RWPE2 (cell line): ENCODE results near the gene FCAR.
"Not testable (repeated sequence)": the region's sequence is repeated elsewhere in the genome, so short reads cannot be mapped to it uniquely, and the experiment has no call there.

ENCODE experiments used
- ATAC-seq: fragments of 200-7000 bp; cut with Tn5 transposase; 3 replicates; pipeline ENCODE4 v1.9.1; 2021; ENCODE audit warnings: low read depth
- DNase-seq: peaks from one replicate; pipeline ENCODE4 v3.0.0-alpha.2; 2020; ENCODE audit warnings: low spot score
- H3K27ac ChIP-seq: fragments of 450-650 bp; 2 replicates; pipeline ENCODE4 v1.5.1; 2017; ENCODE audit warnings: mild to moderate bottlenecking; ENCODE audit not compliant: poor library complexity, severe bottlenecking
- H3K27me3 ChIP-seq: fragments of 250-450 bp; sonication (Bioruptor Pico); 2 replicates; pipeline ENCODE4 v1.5.1; 2021; ENCODE audit warnings: mild to moderate bottlenecking, moderate library complexity; ENCODE audit not compliant: insufficient read depth, poor library complexity, severe bottlenecking
- H3K36me3 ChIP-seq: fragments of 250-450 bp; sonication (Bioruptor Pico); 2 replicates; pipeline ENCODE4 v1.5.1; 2020; ENCODE audit warnings: low read depth, mild to moderate bottlenecking, moderate library complexity
- H3K4me1 ChIP-seq: fragments of 250-450 bp; sonication (Bioruptor Pico); 2 replicates; pipeline ENCODE4 v1.5.1; 2021; ENCODE audit warnings: mild to moderate bottlenecking, moderate library complexity; ENCODE audit not compliant: insufficient read depth, poor library complexity, severe bottlenecking
- H3K4me3 ChIP-seq: fragments of 250-450 bp; sonication (Bioruptor Pico); 2 replicates; pipeline ENCODE4 v1.5.1; 2021; ENCODE audit warnings: mild to moderate bottlenecking, moderate library complexity; ENCODE audit not compliant: severe bottlenecking
- H3K9me3 ChIP-seq: fragments of 250-450 bp; sonication (Bioruptor Pico); 2 replicates; pipeline ENCODE4 v1.5.1; 2021; ENCODE audit warnings: mild to moderate bottlenecking, moderate library complexity; ENCODE audit not compliant: severe bottlenecking
- CTCF ChIP-seq: fragments of 450-650 bp; IDR thresholded peaks from one replicate; pipeline ENCODE4 v1.5.1; 2017; ENCODE audit warnings: mild to moderate bottlenecking, moderate library complexity; ENCODE audit not compliant: poor library complexity, severe bottlenecking

The FCAR gene

DNA sequence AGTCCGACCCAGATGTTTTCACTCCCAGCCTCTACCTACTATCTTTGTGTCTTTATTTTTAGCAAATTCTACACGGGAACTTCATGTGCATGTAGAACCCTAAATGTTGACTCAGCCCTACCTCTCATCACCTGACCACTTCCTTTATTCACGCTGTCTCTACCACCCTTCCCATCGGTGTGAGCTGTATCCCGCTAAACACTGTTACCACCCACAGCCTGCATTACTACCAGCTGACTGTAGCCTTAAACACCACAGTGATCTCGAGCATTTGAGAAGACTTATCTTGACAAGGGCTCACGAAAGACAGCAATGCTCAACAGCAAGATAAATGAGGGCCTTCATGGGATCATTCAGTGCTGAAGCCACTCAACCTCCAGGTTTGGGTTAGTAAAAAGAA is 47.0 kb downstream of the FCAR start:
- no peak overlapping the region for H3K27ac ChIP-seq
- TF ChIP-seq CTCF: no peak
- no peak for DNase-seq
- H3K4me1 ChIP-seq: no peaks in the 10 kb centered on the region
- H3K4me3 ChIP-seq: no peak overlapping the region
- no peak for ATAC-seq
- H3K9me3 ChIP-seq: no peaks in the 10 kb centered on the region
- H3K27me3 ChIP-seq: no peaks in the 10 kb centered on the region
- H3K36me3 ChIP-seq: no peaks in the 10 kb centered on the region

DNA sequence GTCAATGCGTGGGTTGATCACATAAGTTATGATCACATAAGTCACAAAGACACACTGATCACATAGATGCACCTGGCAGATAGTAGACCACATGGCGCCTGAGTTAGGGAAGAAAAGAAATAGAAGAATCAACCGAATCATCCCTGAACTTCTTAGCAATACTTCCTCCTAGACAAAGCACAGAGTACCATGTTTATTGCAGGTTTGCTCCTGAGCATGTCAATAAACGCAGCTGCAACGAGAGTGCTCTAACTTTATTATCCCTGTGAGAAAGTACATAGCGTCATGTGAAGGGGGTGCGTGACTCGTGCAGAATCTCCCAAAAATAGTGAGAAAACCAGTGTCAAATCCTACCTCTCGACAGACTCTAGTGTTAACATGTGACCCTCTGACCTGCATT is 49.2 kb downstream of the FCAR start:
- no peak for DNase-seq
- Histone ChIP-seq H3K9me3 (peaks cover 4% of the 10 kb centered on the region), H3K27me3 (no peaks in the 10 kb centered on the region), H3K36me3 (no peaks in the 10 kb centered on the region), H3K4me1 (no peaks in the 10 kb centered on the region), H3K4me3 (no peak overlapping the region), H3K27ac (no peak overlapping the region)
- TF ChIP-seq CTCF: no peak
- ATAC-seq: no peak

- no peaks in the 10 kb centered on the region for H3K27me3 ChIP-seq
Observed at GRCh38 chr19:54928299-54928698, 54.3 kb downstream of the FCAR start.

GRCh38 chr19:54937926-54938325 is 63.9 kb downstream of the FCAR start:
- no peak overlapping the region for H3K27ac ChIP-seq
- ATAC-seq (no peak), DNase-seq (no peak)

More at GRCh38 chr19:54928299-54928698, 54.3 kb downstream of the FCAR start:
- DNase-seq: no peak
- Histone ChIP-seq H3K36me3 (no peaks in the 10 kb centered on the region), H3K4me3 (no peak overlapping the region), H3K4me1 (no peaks in the 10 kb centered on the region), H3K27ac (no peak overlapping the region), H3K9me3 (peaks cover 9% of the 10 kb centered on the region)
- no peak for TF ChIP-seq CTCF
- ATAC-seq: no peak

DNA sequence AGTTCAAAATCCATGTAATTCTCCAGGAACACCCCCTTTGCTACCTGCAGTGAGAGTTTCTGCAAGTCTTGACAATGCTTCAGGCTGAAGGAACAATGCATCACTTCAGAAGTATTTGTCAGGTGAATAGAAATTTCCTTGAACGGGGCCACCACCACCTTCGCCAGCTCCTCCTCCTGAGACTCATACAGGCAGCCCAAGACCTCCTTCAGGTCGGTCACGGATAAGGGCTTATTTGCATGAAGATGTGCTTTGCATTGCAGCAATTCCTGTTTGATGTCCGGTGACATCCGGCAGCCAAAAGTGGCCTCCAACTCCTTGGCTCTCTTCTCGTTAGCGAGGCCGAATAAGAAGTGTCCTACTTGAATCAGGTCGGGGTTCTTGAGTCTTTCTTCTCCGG is 64.9 kb downstream of the FCAR start:
- Histone ChIP-seq H3K4me1 (no peaks in the 10 kb centered on the region), H3K36me3 (no peaks in the 10 kb centered on the region), H3K27me3 (no peaks in the 10 kb centered on the region), H3K27ac (no peak overlapping the region), H3K9me3 (no peaks in the 10 kb centered on the region), H3K4me3 (no peak overlapping the region)
- DNase-seq: no peak
- ATAC-seq: no peak
- no peak for TF ChIP-seq CTCF

More at GRCh38 chr19:54937926-54938325, 63.9 kb downstream of the FCAR start:
- Histone ChIP-seq H3K4me3 (no peak overlapping the region), H3K4me1 (no peaks in the 10 kb centered on the region), H3K9me3 (no peaks in the 10 kb centered on the region), H3K27me3 (no peaks in the 10 kb centered on the region), H3K36me3 (no peaks in the 10 kb centered on the region)
- TF ChIP-seq CTCF: no peak

DNA sequence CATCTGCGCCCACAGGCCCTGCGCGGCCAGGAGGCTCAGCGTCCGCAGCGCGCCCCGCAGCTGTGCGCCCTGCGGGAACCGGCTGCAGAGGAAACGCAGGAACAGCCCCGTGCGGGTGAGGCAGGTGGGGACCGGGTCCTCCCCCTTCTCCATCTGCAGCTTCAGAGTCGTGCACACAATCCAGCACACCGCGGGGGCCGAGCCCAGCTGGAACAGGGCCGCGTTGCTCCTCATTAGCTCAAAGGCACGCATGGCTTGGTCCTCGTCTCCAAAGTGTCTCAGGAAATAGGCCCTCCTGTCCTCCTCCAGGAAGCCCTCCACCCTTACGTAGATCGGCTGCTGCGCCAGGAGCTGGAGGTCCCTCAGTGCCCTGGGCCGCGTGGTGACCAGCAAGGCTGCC is 65.5 kb downstream of the FCAR start:
- not testable (repeated sequence) for H3K27me3 ChIP-seq, ATAC-seq, H3K9me3 ChIP-seq, H3K4me3 ChIP-seq, H3K36me3 ChIP-seq, H3K4me1 ChIP-seq, H3K27ac ChIP-seq, DNase-seq
